K562 (cell line): ENCODE data around the gene NRARP. TPM values are rescaled to one million over a fixed set of nuclear protein-coding genes. Genes with fewer than 3 reads are reported as not detected.

Experiments used
- ATF7 ChIP-seq: fragments of 450-650 bp; IDR thresholded peaks from 2 replicates; pipeline ENCODE4 v1.7.1; 2014; ENCODE audit warnings: mild to moderate bottlenecking, moderate library complexity
- BCL6 ChIP-seq: fragments of 250-450 bp; sonication (Bioruptor Pico); IDR thresholded peaks from 2 replicates; pipeline ENCODE4 v1.4.0; 2020
- FIP1L1 ChIP-seq: fragments of 200-400 bp; formaldehyde crosslinking; IDR thresholded peaks from 2 replicates; pipeline ENCODE4 v1.6.1; 2018; ENCODE audit warnings: mild to moderate bottlenecking, low read depth, low read length; ENCODE audit not compliant: poor library complexity, severe bottlenecking
- FOXM1 ChIP-seq, 2 experiments: fragments of 450-650 bp in 1 of 2; sonication (generic) in 1 of 2; formaldehyde crosslinking in 1 of 2; IDR thresholded peaks; 2 replicates each; pipeline versions ENCODE4 v1.6.1 to v1.9.0; 2017 to 2022; ENCODE audit warnings: low read depth in 2 of 2, mild to moderate bottlenecking in 2 of 2, missing genetic modification reagents in 1 of 2, moderate library complexity in 1 of 2
- FUS ChIP-seq: fragments of 200-400 bp; formaldehyde crosslinking; optimal IDR thresholded peaks from 2 replicates; pipeline ENCODE3; 2017; ENCODE audit warnings: low read depth, low read length
- HDAC1 ChIP-seq, 2 experiments: fragments of 450-650 bp; IDR thresholded peaks; 2 replicates each; pipeline ENCODE4 v1.6.1; 2016 to 2017; ENCODE audit warnings: inconsistent platforms in 1 of 2, mild to moderate bottlenecking in 1 of 2, moderate library complexity in 1 of 2
- POLR2G ChIP-seq: fragments of 200-400 bp; formaldehyde crosslinking; IDR thresholded peaks from 2 replicates; pipeline ENCODE4 v1.6.1; 2017; ENCODE audit warnings: low read depth, mild to moderate bottlenecking, antibody characterized with exemption, low read length, moderate library complexity
- RBM39 ChIP-seq: fragments of 200-400 bp; formaldehyde crosslinking; optimal IDR thresholded peaks from 2 replicates; pipeline ENCODE3; 2018; ENCODE audit warnings: low read depth, low read length
- REST ChIP-seq, 2 experiments: fragments of 450-650 bp; formaldehyde crosslinking in 1 of 2; IDR thresholded peaks; 2 replicates each; pipeline versions ENCODE4 v1.4.0 to v1.6.1; 2014 to 2020; ENCODE audit warnings: mild to moderate bottlenecking in 2 of 2, borderline replicate concordance in 1 of 2, low read depth in 1 of 2
- SAFB ChIP-seq: fragments of 200-400 bp; formaldehyde crosslinking; IDR thresholded peaks from 2 replicates; pipeline ENCODE4 v1.6.1; 2017; ENCODE audit warnings: low read depth, low read length, borderline replicate concordance
- XRCC4 ChIP-seq: IDR thresholded peaks from one replicate; pipeline ENCODE4 v1.6.1; 2011; ENCODE audit not compliant: insufficient read depth, insufficient read length; ENCODE audit errors: extremely low read depth
- XRCC5 ChIP-seq: fragments of 200-400 bp; formaldehyde crosslinking; IDR thresholded peaks from 2 replicates; pipeline ENCODE4 v1.6.1; 2017; ENCODE audit warnings: low read depth, mild to moderate bottlenecking, low read length
- ZNF146 ChIP-seq: IDR thresholded peaks from one replicate; pipeline ENCODE4 v1.6.1; 2018; ENCODE audit warnings: missing compliant biosample characterization; ENCODE audit not compliant: unreplicated experiment
- ZNF668 ChIP-seq: fragments of 250-450 bp; sonication (Bioruptor Pico); IDR thresholded peaks from 2 replicates; pipeline ENCODE4 v1.8.0; 2022; ENCODE audit warnings: mild to moderate bottlenecking, inconsistent platforms
- polyA plus RNA-seq, 8 experiments: library from polyadenylated mRNA; depleted of rRNA in 4 of 8; stranded (reverse) in 5 of 8; unstranded in 3 of 8; fragments of >200 nt; fragmentation: Nextera tagmentation in 2 of 8; fragmentation: Illumina TruSeq in 1 of 8; extraction: Ambion mirVana in 2 of 8; extraction: Trizol in 1 of 8; gene quantifications; 2 replicates each; pipeline versions ENCODE4 v1.2.1 to v1.2.3, GENCODE V29; 2011 to 2014; ENCODE audit warnings: inconsistent platforms in 1 of 8, missing spikeins in 1 of 8
- total RNA-seq, 7 experiments: library from RNA; depleted of rRNA in 6 of 7; stranded (reverse); fragments of >200 nt in 6 of 7; fragmentation: Illumina TruSeq in 2 of 7; extraction: Trizol in 2 of 7; gene quantifications; 2 replicates each; pipeline versions ENCODE4 v1.2.1 to v1.2.3, GENCODE V29; 2011 to 2021; ENCODE audit warnings: low replicate concordance in 1 of 7
- TF ChIP-seq, protein P1 (sequence below): sonication (generic); formaldehyde crosslinking; IDR thresholded peaks from 2 replicates; pipeline ENCODE4 v1.8.0; 2022; ENCODE audit warnings: missing genetic modification reagents, mild to moderate bottlenecking, moderate library complexity, borderline replicate concordance

The NRARP gene
- total and polyA plus RNA-seq, 9 of the 15 experiments (the other 6 are each of a cell fraction or from before 2014, with no cell fraction given): 2.0 to 24.5 (median 7.2) TPM; not detected in 2

DNA sequence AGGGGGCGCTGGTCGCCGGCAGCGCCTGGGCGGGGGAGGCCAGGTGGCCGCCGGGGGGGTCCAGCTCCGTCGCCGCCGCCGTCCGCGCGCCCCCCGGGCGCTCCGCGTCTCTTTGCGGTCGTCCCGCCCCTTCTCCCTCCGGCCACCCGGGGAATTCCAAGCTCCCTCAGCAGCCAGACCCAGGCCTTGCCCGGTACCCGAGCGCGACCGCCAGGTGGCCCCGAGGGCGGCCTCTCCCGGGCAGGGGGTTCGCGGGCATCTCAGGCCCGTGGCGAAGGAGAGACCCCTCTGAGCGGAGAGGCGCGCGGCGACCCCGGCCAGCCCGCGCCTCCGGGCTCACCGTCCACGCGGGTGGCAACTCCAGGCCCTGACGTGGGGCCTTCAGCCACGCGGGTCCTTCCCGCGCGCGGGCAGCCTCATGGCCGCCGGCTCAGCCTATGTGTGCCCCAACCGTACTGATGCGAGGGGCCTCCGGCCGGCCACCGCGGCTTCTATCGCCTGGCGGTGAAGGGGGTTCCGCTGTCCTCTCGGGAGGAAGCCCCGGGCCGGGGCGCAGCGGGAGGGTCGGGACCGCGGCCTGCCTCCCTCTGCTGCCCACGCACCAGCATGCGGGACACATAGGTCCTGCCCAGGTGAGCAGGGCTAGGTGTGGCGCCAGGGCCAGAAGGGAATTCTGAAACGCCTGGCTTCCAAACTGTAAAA lies 529 bp upstream of the NRARP start (continued):
- TF ChIP-seq POLR2G (peak; percentile 64), XRCC4 (no peak), FUS (peak; percentile 66), REST (IDR thresholded peaks at IDR 0.05; ENCODE audit: borderline replicate concordance) (0 out of 2 replicates have a peak, but pooled peaks have one; percentile 22), REST (CRISPR knock-in tag; IDR thresholded peaks at IDR 0.05; ENCODE audit: low read depth) (0 out of 2 replicates have a peak, but pooled peaks have one; percentile 29), FIP1L1 (peak; percentile 45), RBM39 (no peak), ATF7 (0 out of 2 replicates have a peak, but pooled peaks have one; percentile 14), XRCC5 (0 out of 2 replicates have a peak, but pooled peaks have one; percentile 43), ZNF668 (CRISPR knock-in tag) (0 out of 2 replicates have a peak, but pooled peaks have one; percentile 34), HDAC1 (IDR thresholded peaks at IDR 0.05) (peak in 1 of 2 experiments; percentile 64; a peak in 2 of 4 replicates), ZNF146 (CRISPR knock-in tag) (no peak), FOXM1 (IDR thresholded peaks at IDR 0.05; ENCODE audit: low read depth) (no peak), FOXM1 (CRISPR knock-in tag; IDR thresholded peaks at IDR 0.05; ENCODE audit: low read depth) (peak; percentile 81), BCL6 (CRISPR knock-in tag) (no peak), SAFB (peak; percentile 99)
- TF ChIP-seq, protein P1, sequence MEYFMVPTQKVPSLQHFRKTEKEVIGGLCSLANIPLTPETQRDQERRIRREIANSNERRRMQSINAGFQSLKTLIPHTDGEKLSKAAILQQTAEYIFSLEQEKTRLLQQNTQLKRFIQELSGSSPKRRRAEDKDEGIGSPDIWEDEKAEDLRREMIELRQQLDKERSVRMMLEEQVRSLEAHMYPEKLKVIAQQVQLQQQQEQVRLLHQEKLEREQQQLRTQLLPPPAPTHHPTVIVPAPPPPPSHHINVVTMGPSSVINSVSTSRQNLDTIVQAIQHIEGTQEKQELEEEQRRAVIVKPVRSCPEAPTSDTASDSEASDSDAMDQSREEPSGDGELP (CRISPR knock-in tag): peak; percentile 43; the same call in 1 of the 2 replicates
